AG10803 (cell line): ENCODE data around the gene TLX2.

Experiments
- DNase-seq: peaks from one replicate; pipeline ENCODE4 v3.0.0; 2010; ENCODE audit warnings: low read depth
- H3K4me3 ChIP-seq: 2 replicates; pipeline ENCODE4 v1.5.1; 2011; ENCODE audit warnings: mild to moderate bottlenecking, low read length, control low read depth
- TF ChIP-seq, protein P1 (sequence below): conservative IDR thresholded peaks from 2 replicates; pipeline ENCODE4 v1.5.1; 2011; ENCODE audit warnings: mild to moderate bottlenecking, low read length, control low read depth, inconsistent platforms

The TLX2 gene

GRCh38 chr2:74532222-74532621 lies 18.0 kb downstream of the TLX2 start:
- TF ChIP-seq, protein P1, sequence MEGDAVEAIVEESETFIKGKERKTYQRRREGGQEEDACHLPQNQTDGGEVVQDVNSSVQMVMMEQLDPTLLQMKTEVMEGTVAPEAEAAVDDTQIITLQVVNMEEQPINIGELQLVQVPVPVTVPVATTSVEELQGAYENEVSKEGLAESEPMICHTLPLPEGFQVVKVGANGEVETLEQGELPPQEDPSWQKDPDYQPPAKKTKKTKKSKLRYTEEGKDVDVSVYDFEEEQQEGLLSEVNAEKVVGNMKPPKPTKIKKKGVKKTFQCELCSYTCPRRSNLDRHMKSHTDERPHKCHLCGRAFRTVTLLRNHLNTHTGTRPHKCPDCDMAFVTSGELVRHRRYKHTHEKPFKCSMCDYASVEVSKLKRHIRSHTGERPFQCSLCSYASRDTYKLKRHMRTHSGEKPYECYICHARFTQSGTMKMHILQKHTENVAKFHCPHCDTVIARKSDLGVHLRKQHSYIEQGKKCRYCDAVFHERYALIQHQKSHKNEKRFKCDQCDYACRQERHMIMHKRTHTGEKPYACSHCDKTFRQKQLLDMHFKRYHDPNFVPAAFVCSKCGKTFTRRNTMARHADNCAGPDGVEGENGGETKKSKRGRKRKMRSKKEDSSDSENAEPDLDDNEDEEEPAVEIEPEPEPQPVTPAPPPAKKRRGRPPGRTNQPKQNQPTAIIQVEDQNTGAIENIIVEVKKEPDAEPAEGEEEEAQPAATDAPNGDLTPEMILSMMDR, result peak; percentile 52
- H3K4me3 ChIP-seq, result no peak overlapping the region
- peak; percentile 70 for DNase-seq

DNA sequence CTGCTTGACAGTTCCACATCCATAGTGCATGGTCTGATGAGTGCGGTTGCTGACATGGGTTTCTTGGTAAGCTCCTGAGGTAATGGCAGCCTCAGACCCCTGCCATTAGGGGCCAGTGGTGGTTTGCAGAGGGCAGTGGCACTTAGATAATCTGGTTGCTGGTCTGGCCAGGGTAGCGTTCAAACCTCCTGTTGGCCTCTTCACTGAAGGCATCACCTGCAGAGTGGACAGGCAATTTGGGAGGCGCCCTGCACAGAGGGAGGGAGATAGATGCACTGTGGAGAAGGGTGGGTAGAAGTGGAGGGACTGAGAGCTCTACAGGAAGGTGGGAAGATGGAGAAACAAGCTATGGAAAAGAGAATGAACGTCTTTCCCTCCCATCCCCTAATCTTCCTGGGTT lies 19.2 kb downstream of the TLX2 start:
- H3K4me3 ChIP-seq, result no peak overlapping the region

GRCh38 chr2:74534411-74534810 lies 20.2 kb downstream of the TLX2 start:
- TF ChIP-seq, protein P1, result no peak
- H3K4me3 ChIP-seq, result no peak overlapping the region
- DNase-seq, result no peak

More for the DNA sequence above, 19.2 kb downstream of the TLX2 start:
- no peak for DNase-seq
- TF ChIP-seq, protein P1, result no peak

GRCh38 chr2:74535440-74535965 lies 21.3 kb downstream of the TLX2 start:
- H3K4me3 ChIP-seq, result no peak overlapping the region
- DNase-seq, result no peak
- TF ChIP-seq, protein P1, result no peak

DNA sequence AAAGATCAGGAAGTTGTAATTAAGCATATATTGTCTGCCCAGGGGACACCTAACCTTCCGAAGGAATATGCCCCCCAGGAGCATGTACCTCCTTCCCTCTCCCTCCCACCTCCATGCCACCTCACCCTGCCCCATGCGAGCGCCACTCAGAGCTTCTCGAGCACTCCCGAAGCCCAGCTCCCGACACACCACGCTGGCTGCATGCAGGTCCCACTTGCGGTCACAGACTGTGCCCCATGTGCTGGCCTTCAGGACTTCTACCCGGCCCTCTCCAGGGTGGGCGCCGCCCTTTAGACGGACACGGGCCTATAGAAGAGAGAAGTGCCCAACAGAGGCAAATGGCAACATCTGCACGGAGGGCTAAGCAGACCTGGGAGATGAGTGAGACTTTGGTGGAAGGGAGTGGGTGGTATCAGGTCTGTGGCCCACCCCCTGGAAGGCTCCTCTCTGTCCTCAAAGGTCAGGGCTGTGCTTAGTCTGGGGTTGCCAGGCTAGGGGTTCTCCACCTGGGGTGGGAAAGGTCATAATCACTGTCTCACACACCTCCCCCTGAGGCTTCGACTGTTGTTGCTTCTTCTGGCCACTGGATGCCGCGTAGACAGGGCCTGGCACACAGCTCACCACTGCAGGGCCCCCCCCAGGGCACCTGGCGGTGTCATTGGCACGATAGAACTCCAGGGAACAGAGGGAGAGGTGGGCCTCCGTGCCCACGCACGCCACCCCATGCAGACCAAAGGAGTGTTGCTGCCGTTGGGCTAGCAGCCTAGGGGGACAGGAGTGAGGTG lies 22.1 kb downstream of the TLX2 start:
- DNase-seq, result no peak
- H3K4me3 ChIP-seq, result no peak overlapping the region
- TF ChIP-seq, protein P1, result no peak

DNA sequence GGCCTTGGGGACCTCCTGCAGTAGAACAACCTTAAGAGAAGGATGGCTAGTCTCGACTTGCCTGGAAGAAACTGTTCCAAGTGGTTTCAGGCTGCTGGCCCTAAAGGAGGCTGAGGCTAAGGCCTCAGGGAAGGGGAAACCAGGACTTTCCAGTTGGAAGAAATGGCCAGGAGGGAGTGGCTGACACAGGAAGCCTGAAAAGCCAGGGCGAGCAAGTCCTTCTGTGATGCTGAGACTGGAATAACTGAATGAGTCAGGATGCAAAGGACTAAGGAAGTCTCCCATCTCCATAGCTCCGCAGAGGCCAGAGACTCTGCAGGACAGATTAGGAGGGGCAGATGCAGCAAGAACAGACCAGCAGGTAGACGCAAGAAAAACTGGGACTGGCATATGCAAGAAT lies 22.9 kb downstream of the TLX2 start:
- no peak overlapping the region for H3K4me3 ChIP-seq
- no peak for DNase-seq
- TF ChIP-seq, protein P1, result no peak

GRCh38 chr2:74538881-74539339 lies 24.7 kb downstream of the TLX2 start:
- no peak for DNase-seq

More at GRCh38 chr2:74538881-74539339, 24.7 kb downstream of the TLX2 start:
- H3K4me3 ChIP-seq, result no peak overlapping the region
- TF ChIP-seq, protein P1, result no peak
